Measurements from ENCODE around the gene PDP2.
"Not testable (repeated sequence)": the region's sequence is repeated elsewhere in the genome, so short reads cannot be mapped to it uniquely, and the experiment has no call there.

Gene PDP2

DNA sequence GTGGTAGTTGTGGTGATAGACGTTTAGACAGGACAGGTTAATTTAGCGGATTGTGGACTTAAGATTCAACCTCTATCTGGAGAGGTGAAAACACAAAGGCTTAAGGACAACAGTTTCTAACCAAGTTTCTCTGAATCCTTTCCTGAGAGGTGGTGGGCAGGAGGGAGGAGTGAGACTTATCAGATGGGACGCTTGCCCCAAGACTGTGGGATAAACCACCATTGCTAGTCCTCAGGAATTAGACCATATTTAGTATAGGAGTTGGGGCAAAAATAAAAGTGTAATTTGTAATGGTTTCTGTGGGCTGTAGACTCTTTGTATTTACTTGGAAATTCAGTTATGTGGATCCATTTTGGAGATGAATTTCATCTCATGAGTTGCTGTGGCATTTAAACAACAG lies 6.6 kb downstream of the PDP2 start:
- FAIRE-seq, result no peak

DNA sequence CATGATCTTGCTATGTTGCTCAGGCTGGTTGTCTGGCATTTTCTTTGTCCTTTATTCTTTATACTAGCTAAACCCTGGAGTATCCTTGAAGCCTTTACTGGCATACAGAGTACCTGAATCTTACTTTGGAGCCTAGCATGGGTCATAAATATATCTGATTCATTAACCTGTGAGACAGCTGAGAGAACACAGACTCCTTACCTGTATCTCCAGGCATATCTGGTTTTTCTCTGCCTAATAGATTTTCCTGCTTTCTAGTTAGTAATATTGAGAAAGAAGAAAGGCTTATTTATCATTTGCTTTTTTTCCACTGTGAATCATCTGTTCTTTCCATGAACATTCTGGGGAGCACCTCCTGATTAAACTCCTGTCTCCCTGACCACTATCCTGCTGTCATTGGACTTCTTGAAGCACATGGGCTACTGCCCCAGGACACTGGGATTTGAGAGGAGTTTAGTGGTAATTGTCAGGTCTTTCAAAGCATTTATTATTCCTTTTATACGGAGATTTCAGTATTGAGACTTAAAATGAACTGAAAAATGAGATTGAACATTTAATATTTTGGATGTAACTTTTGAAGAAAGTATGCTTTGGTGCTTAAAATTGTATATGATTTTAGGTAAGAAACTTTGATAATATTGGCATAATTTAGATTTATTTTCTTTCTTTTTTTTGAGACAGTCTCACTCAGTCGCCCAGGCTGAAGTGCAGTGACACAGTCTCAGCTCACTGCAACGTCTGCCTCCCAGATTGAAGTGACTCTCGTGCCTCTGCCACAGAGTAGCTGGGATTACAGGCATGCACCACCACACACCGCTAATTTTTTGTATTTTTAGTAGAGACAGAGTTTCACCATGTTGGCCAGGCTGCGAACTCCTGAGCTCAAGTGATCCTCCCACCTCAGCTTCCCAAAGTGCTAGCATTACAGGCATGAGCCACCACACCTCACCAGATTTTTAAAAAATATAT lies 8.6 kb downstream of the PDP2 start:
- FAIRE-seq, result no peak

DNA sequence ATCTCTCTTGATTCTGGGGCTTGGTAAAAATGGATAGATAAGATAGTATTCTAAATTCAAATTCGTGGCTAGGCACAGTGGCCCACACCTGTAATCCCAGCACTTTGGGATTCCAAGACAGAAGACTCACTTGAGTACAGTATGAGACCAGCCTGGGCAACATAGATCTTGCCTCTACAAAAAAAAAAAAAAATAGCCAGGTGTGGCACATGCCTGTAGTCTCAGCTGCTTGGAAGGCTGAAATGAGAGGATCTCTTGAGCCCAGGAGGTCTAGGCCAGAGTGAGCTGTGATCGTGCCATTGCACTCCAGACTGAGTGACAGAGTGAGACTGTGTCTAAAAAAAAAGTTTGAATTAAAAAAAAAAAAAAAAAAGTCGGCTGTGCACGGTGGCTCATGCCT lies 9.3 kb downstream of the PDP2 start:
- FAIRE-seq, result no peak

GRCh38 chr16:66890799-66891198 lies 10.5 kb downstream of the PDP2 start:
- FAIRE-seq, result no peak

- FAIRE-seq, result no peak
Observed at GRCh38 chr16:66891360-66891759, 11.0 kb downstream of the PDP2 start.

GRCh38 chr16:66891797-66892196 lies 11.5 kb downstream of the PDP2 start:
- no peak for FAIRE-seq

DNA sequence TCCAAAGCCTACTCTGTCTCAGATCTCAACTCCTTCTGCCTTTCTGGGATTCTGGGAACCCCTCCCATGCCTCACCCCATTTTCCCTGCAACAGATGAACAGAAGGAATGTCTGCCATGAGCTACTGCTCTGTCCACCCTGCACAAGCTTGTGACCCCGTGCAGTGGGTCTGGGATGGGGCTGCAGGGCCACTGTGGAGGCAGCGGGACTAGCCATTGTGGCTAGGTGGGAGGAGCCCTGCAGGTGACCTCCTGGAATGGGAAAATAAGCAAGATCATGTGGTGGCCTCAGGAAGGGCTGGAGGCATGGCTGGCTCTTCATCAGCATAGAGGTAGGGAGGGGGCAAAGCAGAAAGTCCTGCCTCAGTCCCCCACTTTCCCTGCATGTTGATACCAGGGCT lies 13.7 kb downstream of the PDP2 start:
- no peak for FAIRE-seq

- FAIRE-seq, result peak; percentile 4
Observed at GRCh38 chr16:66894948-66895688, 14.8 kb downstream of the PDP2 start.

DNA sequence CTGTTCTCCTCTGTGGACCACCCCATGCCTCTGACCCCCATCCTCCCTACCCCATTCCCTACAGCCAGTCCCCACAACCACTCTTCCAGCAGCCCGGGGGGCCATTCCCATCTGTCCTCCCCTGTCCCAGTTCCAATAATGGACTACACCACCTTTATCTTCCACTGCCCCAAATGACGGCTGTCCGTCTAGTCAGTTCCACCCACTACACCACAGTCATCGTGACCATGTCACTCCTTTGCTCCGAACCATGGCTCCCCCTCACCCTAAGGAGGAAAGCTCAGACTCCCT lies 15.3 kb downstream of the PDP2 start:
- no peak for FAIRE-seq

- FAIRE-seq, result no peak
Observed at GRCh38 chr16:66895999-66896398, 15.7 kb downstream of the PDP2 start.

GRCh38 chr16:66896682-66897081 lies 16.4 kb downstream of the PDP2 start:
- not testable (repeated sequence) for FAIRE-seq

DNA sequence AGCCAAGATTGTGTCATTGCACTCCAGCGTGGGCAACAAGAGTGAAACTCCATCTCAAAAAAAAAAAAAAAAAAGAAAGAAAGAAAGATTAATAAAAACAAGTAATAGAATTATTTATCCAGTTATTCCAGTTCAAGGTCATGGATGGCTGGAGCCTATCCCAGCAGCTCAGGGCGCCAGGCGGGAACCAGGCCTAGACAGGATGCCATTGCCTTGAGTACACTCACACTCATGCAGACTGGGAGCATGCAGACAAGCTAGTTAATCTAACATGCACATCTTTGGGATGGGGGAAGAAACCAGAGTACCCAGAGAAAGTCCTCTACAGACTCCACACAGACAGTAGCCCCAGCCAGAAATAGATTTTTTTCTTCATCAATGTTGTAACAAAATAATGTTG lies 17.9 kb downstream of the PDP2 start:
- FAIRE-seq, result no peak

DNA sequence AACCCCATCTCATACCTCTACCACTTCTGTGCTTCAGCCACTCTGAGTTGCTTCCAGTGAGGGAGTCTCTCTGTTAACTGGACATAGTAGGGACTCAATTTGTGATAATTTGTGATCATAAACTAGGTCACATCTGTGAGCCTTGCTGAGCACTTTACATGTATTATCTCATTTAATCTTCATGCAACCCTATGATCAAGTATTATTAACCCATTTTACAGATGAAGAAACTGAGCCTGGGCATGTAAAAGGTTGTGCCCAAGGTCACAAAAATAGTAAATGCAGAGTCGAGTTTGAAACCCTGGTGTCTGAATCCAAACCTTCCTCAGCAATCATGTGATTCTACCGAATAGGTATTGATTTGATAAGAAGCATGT lies 18.6 kb downstream of the PDP2 start:
- FAIRE-seq, result no peak

- no peak for FAIRE-seq
Observed at GRCh38 chr16:66899310-66899944, 19.1 kb downstream of the PDP2 start.

DNA sequence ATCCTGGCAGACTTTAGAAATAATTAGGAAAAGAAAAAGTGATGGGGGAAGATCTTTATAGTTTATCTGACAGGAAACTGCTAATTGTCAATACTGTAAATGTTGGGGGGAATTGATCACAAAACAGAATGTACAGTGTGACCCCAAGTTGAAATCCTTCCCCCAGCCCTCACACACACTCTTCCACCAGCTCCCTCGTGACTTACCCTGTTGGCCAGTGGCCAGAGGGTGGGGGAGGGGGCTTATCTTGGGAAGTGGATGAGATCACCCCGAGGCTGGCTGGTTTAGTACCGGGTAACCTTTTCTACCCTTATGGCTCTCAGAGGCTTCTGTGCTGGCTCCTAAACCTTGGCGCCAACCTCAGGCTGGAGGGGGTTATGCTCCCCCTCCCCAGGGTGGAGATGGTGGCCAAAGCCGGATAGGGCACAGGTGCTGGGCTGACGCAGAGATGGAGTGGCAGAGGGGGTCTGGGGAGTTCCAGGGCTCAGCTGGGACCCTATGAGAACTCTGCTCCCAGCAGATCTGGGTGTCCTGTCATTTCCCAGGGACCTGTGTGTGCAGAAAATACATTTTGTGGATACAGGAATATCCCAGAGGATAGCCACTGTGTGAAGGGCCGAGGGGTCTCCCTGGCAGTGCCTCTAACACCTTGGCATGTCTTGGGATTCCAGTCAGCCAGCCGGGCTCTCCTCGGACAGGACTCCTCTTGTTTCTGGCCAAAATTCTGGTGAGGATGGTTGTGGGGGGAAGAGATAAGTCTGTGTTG lies 19.8 kb downstream of the PDP2 start:
- no peak for FAIRE-seq

- FAIRE-seq, result no peak
Observed at GRCh38 chr16:66900721-66901441, 20.6 kb downstream of the PDP2 start.

DNA sequence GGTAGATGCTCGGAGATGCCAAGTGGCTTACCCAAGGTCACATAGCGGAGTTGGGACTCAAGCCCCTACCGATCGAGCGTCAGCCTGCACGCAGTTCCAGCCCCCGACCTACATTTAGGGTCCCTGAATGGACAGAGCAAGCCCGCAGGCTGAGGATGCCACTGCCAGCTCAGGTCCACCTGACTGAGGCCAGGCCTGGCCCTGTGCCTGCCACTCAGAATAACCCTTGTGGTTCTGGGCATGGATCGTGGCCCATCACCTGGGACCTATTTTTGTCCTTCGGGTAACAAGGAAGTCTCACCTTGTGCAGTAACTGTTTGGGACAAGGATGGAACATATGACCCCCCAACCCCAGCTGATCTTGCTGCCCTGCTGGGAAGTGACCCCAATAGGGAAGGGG lies 21.3 kb downstream of the PDP2 start:
- no peak for FAIRE-seq

- no peak for FAIRE-seq
Observed at GRCh38 chr16:66902648-66903543, 22.6 kb downstream of the PDP2 start.

- no peak for FAIRE-seq
Observed at GRCh38 chr16:66903544-66904427, 23.5 kb downstream of the PDP2 start.

DNA sequence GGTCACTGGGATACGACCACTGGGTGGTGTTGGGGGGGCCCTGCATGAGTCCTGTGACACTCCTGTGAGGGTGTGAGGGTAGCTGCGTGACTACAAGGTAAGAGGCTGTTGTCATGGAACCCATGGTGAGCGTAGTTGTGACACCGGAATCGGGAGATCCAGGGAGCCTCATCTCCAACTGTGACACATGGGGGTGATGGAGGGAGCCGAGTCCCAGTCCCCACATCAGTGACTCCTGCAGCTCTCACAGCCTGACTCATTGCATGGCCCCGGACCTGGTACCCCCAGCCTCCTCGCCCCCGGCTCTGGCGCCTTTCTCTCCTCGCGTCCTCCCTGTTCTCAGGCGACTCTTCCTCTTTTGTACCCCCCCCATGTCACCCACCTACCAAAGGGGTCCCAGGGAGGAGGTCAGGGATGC lies 24.1 kb downstream of the PDP2 start:
- FAIRE-seq, result no peak

All from endometrium (tissue), 2 donors.